ENCODE data around the gene PDGFD. TPM values are rescaled to one million over a fixed set of nuclear protein-coding genes. Genes with fewer than 3 reads are reported as not detected.

PDGFD gene
- total RNA-seq, 1 experiment from 2014 or later: 2.6 TPM

- Mint-ChIP-seq H3K36me3 (no peaks in the 10 kb centered on the region), H3K9me3 (no peaks in the 10 kb centered on the region), H3K27me3 (ENCODE audit: low read depth) (no peaks in the 10 kb centered on the region), H3K4me1 (peaks cover 6% of the 10 kb centered on the region), H3K27ac (no peak overlapping the region), H3K4me3 (no peak overlapping the region)
- no peak for ATAC-seq
- CTCF ChIA-PET: no interaction called here
- TF ChIP-seq KAT7 (CRISPR knock-in tag; IDR thresholded peaks at IDR 0.05; ENCODE audit: borderline replicate concordance): no peak
- TF ChIP-seq, protein P1, sequence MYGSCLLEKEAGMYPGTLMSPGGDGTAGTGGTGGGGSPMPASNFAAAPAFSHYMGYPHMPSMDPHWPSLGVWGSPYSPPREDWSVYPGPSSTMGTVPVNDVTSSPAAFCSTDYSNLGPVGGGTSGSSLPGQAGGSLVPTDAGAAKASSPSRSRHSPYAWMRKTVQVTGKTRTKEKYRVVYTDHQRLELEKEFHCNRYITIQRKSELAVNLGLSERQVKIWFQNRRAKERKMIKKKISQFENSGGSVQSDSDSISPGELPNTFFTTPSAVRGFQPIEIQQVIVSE (CRISPR knock-in tag; IDR thresholded peaks at IDR 0.05; ENCODE audit: borderline replicate concordance): no peak
- TF ChIP-seq, protein P2, sequence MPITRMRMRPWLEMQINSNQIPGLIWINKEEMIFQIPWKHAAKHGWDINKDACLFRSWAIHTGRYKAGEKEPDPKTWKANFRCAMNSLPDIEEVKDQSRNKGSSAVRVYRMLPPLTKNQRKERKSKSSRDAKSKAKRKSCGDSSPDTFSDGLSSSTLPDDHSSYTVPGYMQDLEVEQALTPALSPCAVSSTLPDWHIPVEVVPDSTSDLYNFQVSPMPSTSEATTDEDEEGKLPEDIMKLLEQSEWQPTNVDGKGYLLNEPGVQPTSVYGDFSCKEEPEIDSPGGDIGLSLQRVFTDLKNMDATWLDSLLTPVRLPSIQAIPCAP (CRISPR knock-in tag; IDR thresholded peaks at IDR 0.05): no peak
- TF ChIP-seq SP1 (CRISPR knock-in tag; conservative IDR thresholded peaks at IDR 0.05): no peak
- no peak for TF ChIP-seq ZNF121 (CRISPR knock-in tag; IDR thresholded peaks at IDR 0.05)
- no peak for TF ChIP-seq ATF3 (CRISPR knock-in tag; conservative IDR thresholded peaks at IDR 0.05)
- no peak for TF ChIP-seq ERG (CRISPR knock-in tag; IDR thresholded peaks at IDR 0.05)
- no peak for TF ChIP-seq FOXK1 (CRISPR knock-in tag; IDR thresholded peaks at IDR 0.05)
- TF ChIP-seq ZNF263 (CRISPR knock-in tag; IDR thresholded peaks at IDR 0.05; ENCODE audit: low read depth): no peak
- TF ChIP-seq, protein P3, sequence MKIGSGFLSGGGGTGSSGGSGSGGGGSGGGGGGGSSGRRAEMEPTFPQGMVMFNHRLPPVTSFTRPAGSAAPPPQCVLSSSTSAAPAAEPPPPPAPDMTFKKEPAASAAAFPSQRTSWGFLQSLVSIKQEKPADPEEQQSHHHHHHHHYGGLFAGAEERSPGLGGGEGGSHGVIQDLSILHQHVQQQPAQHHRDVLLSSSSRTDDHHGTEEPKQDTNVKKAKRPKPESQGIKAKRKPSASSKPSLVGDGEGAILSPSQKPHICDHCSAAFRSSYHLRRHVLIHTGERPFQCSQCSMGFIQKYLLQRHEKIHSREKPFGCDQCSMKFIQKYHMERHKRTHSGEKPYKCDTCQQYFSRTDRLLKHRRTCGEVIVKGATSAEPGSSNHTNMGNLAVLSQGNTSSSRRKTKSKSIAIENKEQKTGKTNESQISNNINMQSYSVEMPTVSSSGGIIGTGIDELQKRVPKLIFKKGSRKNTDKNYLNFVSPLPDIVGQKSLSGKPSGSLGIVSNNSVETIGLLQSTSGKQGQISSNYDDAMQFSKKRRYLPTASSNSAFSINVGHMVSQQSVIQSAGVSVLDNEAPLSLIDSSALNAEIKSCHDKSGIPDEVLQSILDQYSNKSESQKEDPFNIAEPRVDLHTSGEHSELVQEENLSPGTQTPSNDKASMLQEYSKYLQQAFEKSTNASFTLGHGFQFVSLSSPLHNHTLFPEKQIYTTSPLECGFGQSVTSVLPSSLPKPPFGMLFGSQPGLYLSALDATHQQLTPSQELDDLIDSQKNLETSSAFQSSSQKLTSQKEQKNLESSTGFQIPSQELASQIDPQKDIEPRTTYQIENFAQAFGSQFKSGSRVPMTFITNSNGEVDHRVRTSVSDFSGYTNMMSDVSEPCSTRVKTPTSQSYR (CRISPR knock-in tag; IDR thresholded peaks at IDR 0.05): no peak
- TF ChIP-seq, protein P4, sequence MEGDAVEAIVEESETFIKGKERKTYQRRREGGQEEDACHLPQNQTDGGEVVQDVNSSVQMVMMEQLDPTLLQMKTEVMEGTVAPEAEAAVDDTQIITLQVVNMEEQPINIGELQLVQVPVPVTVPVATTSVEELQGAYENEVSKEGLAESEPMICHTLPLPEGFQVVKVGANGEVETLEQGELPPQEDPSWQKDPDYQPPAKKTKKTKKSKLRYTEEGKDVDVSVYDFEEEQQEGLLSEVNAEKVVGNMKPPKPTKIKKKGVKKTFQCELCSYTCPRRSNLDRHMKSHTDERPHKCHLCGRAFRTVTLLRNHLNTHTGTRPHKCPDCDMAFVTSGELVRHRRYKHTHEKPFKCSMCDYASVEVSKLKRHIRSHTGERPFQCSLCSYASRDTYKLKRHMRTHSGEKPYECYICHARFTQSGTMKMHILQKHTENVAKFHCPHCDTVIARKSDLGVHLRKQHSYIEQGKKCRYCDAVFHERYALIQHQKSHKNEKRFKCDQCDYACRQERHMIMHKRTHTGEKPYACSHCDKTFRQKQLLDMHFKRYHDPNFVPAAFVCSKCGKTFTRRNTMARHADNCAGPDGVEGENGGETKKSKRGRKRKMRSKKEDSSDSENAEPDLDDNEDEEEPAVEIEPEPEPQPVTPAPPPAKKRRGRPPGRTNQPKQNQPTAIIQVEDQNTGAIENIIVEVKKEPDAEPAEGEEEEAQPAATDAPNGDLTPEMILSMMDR (IDR thresholded peaks at IDR 0.05): no peak
- TF ChIP-seq OVOL2 (CRISPR knock-in tag; IDR thresholded peaks at IDR 0.05; ENCODE audit: borderline replicate concordance): no peak
- TF ChIP-seq, protein P5, sequence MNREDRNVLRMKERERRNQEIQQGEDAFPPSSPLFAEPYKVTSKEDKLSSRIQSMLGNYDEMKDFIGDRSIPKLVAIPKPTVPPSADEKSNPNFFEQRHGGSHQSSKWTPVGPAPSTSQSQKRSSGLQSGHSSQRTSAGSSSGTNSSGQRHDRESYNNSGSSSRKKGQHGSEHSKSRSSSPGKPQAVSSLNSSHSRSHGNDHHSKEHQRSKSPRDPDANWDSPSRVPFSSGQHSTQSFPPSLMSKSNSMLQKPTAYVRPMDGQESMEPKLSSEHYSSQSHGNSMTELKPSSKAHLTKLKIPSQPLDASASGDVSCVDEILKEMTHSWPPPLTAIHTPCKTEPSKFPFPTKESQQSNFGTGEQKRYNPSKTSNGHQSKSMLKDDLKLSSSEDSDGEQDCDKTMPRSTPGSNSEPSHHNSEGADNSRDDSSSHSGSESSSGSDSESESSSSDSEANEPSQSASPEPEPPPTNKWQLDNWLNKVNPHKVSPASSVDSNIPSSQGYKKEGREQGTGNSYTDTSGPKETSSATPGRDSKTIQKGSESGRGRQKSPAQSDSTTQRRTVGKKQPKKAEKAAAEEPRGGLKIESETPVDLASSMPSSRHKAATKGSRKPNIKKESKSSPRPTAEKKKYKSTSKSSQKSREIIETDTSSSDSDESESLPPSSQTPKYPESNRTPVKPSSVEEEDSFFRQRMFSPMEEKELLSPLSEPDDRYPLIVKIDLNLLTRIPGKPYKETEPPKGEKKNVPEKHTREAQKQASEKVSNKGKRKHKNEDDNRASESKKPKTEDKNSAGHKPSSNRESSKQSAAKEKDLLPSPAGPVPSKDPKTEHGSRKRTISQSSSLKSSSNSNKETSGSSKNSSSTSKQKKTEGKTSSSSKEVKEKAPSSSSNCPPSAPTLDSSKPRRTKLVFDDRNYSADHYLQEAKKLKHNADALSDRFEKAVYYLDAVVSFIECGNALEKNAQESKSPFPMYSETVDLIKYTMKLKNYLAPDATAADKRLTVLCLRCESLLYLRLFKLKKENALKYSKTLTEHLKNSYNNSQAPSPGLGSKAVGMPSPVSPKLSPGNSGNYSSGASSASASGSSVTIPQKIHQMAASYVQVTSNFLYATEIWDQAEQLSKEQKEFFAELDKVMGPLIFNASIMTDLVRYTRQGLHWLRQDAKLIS (CRISPR knock-in tag; IDR thresholded peaks at IDR 0.05; ENCODE audit: borderline replicate concordance): no peak
- no peak for TF ChIP-seq PRRX2 (CRISPR knock-in tag; IDR thresholded peaks at IDR 0.05)
- no peak for TF ChIP-seq ZNF423 (CRISPR knock-in tag; IDR thresholded peaks at IDR 0.05)
- no peak for TF ChIP-seq JUN (CRISPR knock-in tag; IDR thresholded peaks at IDR 0.05)
- no peak for TF ChIP-seq NR2C2 (CRISPR knock-in tag; IDR thresholded peaks at IDR 0.05)
- DNase-seq (ENCODE audit: low spot score): no peak
- POLR2A ChIA-PET: no interaction called here
Observed at GRCh38 chr11:104005234-104005855, 158.6 kb downstream of the PDGFD start.

All from WTC11 (cell line).